GM12864 (cell line): Measurements from ENCODE around the gene KHDC1.
"Not testable (repeated sequence)": the region's sequence is repeated elsewhere in the genome, so short reads cannot be mapped to it uniquely, and the experiment has no call there.

Experiments used
- DNase-seq: peaks from one replicate; pipeline ENCODE4 v3.0.0-alpha.2; 2011; ENCODE audit warnings: low read depth
- H3K4me3 ChIP-seq: 2 replicates; pipeline ENCODE4 v1.5.1; 2011; ENCODE audit warnings: mild to moderate bottlenecking, low read depth, low read length, control low read depth
- CTCF ChIP-seq: IDR thresholded peaks from 2 replicates; pipeline ENCODE4 v1.5.1; 2011; ENCODE audit warnings: low read depth, mild to moderate bottlenecking, moderate library complexity, low read length, control low read depth, inconsistent platforms; ENCODE audit errors: missing control alignments

KHDC1 gene

GRCh38 chr6:73242001-73242400 lies 21.0 kb downstream of the KHDC1 start:
- no peak overlapping the region for H3K4me3 ChIP-seq
- no peak for TF ChIP-seq CTCF
- DNase-seq = no peak

- no peak overlapping the region for H3K4me3 ChIP-seq
- DNase-seq = no peak
- TF ChIP-seq CTCF = no peak
These were observed 22.3 kb downstream of the KHDC1 start for GRCh38 chr6:73240730-73241129.

- TF ChIP-seq CTCF = no peak
- no peak for DNase-seq
- no peak overlapping the region for H3K4me3 ChIP-seq
These were observed 26.7 kb downstream of the KHDC1 start for GRCh38 chr6:73236144-73236750.

- TF ChIP-seq CTCF = no peak
- H3K4me3 ChIP-seq = no peak overlapping the region
- no peak for DNase-seq
These were observed 28.3 kb downstream of the KHDC1 start for GRCh38 chr6:73234733-73235132.

- not testable (repeated sequence) for DNase-seq
These were observed 29.0 kb downstream of the KHDC1 start for GRCh38 chr6:73233971-73234370.

GRCh38 chr6:73233048-73233447 lies 29.9 kb downstream of the KHDC1 start:
- no peak for DNase-seq
- no peak overlapping the region for H3K4me3 ChIP-seq
- no peak for TF ChIP-seq CTCF

More at GRCh38 chr6:73233971-73234370, 29.0 kb downstream of the KHDC1 start:
- not testable (repeated sequence) for H3K4me3 ChIP-seq

GRCh38 chr6:73231986-73232391 lies 31.0 kb downstream of the KHDC1 start:
- DNase-seq = no peak
- H3K4me3 ChIP-seq = no peak overlapping the region
- no peak for TF ChIP-seq CTCF
